Activated CD4-positive, alpha-beta T cell treated with anti-CD3 and anti-CD28 coated beads for 48 hours (primary cell): ENCODE data around the gene KRTAP4-11.
"Not testable (repeated sequence)": the region's sequence is repeated elsewhere in the genome, so short reads cannot be mapped to it uniquely, and the experiment has no call there.

Source experiments
- DNase-seq: peaks from one replicate; pipeline ENCODE4 v3.0.0-alpha.2; 2020

KRTAP4-11 gene

DNA sequence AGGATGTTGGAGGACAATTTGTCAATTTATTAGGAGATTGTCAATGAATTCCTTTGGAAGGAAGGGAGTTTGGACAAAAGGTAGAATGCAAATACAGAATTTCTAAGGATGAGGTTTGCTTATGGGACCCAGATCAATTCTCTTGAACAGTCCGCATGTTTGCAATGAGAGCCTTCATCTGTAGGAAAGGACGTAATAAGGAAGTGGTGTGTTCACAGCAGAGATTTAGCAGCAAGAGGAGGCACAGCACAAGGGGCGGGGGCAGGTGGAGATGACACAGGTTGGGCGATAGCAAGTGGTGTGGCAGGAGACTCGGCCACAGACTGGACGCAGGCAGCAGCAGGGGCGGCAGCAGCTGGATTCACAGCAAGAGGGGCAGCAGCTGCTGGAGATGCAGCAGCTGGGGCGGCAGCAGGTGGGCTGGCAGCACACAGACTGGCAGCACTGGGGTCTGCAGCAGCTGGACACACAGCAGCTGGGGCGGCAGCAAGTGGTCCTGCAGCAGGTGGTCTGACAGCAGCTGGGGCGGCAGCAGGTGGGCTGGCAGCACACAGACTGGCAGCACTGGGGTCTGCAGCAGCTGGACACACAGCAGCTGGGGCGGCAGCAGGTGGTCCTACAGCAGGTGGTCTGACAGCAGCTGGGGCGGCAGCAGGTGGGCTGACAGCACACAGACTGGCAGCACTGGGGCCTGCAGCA is 5.3 kb upstream of the KRTAP4-11 start:
- DNase-seq, result not testable (repeated sequence)

DNA sequence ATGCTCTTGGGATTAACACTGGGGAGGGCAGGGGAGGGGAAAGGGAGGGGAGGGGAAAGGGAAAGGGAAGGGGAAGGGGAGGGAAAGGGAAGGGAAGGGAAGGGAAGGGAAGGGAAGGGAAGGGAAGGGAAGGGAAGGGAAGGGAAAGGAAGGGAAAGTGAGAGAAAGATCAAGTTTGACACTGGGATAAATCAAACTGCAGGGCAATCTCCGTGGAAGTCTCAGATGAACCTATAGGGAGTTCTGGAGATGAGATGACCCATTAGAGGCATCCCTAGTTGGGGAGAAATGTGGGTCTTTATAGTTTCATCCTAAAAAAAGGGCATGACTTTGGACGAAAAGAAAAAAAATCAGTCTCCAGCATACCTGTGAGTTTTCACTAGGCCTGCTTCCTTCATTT is 3.6 kb upstream of the KRTAP4-11 start:
- DNase-seq, result no peak

DNA sequence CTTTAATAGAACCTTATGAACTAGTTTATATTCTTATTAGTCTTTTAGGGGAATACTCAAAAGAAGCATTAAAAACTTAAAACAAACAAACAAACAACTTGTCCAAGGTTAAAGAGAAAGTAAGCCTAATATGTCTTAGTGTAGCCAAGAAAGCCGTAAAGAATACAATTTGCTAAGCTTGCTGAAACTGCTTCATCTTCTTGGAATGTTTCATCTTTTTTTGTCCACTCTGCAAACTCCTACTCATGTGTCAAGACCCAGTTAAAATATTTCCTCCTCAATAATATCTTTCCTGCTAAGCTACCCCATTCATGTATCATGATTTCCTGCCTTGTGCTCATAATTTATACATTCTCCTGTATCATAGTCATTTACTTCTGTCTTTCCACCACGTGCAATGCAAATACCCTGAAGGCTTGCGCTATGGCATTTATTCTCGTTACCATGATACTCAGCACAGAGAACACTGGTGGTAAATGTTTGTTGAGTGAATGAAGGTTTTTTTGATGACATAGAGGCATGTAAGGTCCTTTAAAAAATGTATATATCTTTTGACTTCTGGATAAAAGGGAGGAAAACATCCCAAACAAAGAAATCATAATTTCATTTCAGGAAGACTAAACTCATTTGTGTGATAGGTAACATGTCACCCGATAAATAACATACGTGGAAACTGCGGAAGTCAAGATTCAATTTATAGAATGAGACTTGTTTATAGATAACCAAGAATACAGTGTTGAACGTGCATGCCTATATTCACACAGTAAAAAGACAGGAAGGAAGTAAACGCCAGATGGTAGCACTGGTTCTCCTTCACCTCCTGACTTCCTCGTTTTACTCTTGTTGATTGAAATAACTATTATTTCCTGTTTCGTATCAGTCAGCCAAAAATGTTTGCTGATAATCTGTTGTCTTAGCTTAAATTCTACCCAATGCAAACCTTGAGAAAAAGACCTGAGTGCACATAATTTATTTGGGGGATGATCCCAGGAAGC is 1.8 kb upstream of the KRTAP4-11 start:
- DNase-seq, result not testable (repeated sequence)

DNA sequence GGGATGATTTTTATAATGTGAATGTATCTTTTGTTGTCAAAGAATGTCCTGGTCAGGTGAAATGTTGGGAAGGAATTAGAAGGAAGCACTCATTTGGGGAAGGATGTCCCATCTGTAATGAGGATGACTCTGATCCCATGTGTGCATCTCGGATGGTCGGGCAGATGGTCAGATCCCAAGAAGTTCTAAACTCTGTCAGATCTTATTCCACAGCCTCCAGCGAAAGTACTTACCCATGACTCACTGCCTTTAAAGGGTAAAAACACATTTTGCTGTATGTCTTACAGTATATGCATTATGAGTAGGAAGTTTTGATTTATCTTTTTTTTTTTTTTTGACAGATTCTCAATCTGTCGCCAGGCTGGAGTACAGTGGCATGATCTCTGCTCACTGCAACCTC is 548 bp upstream of the KRTAP4-11 start:
- no peak for DNase-seq

DNA sequence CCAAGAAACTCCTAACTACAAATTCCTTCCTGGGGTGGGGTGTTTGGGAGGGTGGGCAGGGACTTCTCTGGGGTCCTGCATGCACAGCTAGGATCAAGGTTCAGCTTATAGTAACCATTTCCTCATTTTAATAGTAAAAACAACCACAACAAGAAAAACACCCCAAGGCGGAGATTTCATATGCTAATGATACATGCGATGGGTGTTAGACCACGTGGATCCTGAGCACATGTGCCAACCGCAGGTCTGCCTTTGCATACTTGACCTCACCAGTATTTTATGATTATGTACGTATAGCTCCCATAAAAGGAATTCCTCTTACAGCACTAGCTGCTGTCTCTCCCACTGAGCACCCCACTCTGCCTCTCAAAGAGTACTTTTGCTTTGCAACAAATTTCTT is 1.9 kb downstream of the KRTAP4-11 start:
- no peak for DNase-seq

DNA sequence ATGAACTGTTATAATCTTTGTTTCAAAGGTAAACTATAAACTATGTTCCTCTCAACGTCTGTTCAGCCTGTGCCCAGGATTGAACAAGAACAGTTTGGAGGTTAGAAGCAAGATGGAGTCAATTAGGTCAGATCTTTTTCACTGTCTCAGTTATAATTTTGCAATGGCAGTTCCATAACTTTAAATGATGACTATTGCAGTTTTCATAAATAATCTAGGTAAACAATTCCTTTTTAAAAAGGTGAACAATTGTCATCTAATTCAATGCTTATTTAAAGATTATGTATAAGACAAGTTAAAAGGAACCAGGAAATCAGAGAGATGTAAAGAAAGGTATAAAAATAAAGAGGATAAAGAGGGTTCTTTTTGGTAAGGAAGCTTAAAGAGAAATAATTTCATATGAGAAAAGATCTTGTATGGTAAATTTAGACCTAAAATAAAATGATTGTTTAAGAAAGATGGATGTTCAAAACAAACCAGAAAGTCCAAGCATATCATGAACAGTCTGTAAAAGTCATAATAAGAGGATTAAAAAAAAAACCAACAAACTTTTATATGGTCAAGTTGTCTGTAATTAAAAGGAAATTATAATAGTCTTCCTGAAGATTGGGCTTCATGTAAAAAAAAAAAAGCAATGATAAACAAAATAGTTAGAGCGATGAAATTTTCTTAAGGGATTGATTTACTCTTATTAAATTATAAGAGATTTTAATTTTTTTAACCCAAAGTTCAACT is 6.9 kb downstream of the KRTAP4-11 start:
- DNase-seq, result no peak

DNA sequence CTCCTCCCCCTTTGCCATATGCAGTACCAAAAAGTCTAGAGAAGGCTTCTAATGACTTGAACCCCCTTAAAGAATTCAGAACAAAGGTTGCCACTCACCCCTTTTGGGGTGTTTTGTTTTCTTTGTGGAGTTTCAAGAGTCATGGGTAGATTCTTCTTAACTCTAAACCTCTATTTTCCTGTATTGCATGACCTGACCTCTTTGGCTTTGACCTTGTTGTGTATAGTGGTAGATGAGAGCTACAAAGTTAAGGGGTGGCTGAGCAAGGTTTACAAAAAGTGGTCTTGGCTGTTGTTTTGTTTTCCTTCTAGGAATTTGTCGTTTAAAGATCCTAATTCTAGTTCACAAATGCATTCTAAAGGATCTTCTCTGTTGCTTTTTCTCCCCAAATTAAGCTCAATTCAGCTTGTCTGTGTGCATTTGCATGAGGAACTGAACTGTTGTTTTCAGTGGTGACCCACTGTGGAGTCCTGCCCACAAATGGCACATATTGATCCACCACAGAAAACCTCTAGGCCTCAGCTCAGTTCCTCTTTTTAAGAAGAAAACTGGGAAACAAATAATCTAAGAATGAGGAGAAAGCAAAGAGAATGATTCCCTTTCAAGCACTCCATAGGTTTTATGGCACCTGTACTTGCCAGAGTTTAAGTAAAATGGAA is 9.3 kb downstream of the KRTAP4-11 start:
- not testable (repeated sequence) for DNase-seq

DNA sequence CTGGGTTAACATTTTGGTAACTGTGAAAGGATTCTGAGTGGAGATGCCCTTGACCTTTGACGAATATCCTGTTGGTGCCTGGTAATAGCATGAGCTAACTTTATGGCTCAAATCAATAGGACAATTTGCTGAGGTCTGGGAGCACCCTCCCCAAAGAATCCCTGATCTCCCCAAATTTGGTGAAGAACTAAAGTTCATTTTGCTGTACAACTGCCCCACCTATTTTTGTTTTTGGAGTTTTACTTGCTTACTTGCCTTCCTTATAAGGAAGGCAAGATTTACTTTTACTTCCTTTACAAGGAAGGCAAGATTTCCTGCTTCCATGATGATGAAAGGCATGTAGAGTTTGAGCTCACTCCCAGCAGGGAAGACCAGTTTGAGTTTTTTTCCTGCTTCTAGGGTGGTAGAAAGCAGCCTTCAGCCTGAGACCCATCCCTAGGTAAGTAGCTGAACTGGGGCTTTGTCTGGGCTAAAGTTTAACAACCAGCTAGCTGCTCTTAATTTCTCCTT is 10.2 kb downstream of the KRTAP4-11 start:
- no peak for DNase-seq

DNA sequence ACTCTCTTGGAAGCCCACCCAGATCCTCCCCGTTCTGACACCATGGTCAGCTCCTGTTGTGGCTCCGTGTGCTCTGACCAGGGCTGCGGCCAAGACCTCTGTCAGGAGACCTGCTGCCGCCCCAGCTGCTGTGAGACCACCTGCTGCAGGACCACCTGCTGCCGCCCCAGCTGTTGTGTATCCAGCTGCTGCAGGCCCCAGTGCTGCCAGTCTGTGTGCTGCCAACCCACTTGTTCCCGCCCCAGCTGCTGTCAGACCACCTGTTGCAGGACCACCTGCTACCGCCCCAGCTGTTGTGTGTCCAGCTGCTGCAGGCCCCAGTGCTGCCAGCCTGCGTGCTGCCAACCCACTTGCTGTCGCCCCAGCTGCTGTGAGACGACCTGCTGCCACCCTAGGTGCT is 12.8 kb downstream of the KRTAP4-11 start, which contains the start of gene KRTAP4-9:
KRTAP4-9 (plus strand) TSS at position 43 of the 400 bp plus-strand sequence; CDS start at position 43, 0 bp downstream.
- DNase-seq, result not testable (repeated sequence)

DNA sequence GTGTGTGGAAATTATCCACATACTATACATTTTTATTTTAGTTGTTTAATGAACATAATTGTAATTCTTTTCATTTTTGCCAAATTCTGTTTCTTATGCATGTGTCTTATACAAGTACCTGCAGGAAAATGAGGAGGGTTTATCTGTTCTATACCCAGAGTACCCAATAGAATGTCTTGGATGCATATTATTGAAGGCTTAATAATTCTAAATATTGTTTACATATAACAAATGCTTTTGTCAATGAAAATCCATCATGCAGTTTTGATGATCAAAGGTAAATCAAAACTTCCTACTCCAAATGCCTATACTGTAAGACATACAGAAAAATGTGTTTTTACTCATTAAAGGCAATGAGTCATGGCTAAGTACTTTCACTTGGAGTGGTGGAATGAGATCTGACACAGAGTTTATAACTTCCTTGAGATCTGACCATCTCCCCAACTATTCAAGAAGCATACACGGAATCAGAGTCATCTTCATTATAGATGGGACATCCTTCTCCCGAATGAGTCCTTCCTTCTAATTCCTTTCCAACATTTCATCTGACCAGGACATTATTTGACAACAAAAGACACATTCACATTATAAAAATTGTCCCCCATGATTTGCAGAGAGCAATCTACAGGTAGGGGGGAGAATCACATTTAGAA is 13.7 kb downstream of the KRTAP4-11 start:
- not testable (repeated sequence) for DNase-seq

DNA sequence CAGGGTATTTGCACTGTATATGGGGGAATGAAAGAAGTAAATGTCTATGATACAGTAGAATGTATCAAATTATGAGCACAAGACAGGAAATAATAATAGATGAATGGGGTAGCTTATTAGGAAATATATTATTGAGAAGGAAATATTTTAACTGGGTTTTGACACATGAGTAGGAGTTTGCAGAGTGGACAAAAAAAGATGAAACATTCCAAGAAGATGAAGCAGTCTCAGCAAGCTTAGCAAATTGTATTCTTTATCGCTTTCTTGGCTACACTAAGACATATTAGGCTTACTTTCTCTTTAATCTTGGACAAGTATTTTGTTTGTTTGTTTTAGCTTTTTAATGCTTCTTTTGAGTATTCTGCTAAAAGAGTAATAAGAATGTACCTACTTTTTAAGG is 14.3 kb downstream of the KRTAP4-11 start:
- DNase-seq, result no peak

DNA sequence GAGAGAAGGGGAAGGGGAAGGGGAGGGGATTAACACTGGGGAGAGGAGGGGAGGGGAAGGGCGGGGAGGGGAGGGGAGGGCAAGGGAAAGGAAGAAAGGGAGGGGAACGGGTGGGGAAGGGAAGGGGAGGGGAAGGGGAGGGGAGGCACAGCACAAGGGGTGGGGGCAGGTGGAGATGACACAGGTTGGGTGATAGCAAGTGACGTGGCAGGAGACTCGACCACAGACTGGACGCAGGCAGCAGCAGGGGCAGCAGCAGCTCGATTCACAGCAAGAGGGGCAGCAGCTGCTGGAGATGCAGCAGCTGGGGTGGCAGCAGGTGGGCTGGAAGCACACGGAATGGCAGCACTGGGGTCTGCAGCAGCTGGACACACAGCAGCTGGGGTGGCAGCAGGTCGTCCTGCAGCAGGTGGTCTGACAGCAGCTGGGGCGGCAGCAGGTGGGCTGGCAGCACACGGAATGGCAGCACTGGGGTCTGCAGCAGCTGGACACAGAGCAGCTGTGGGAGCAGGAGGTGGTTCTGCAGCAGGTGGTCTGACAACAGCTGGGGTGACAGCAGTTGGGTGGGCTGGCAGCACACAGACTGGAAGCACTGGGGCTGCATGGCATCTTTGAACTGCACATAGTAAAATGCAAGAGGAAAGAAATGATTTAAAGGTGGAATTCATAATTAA is 16.4 kb downstream of the KRTAP4-11 start, which contains the start of gene KRTAP4-16:
KRTAP4-16 (minus strand) TSS at position 624 of the 674 bp plus-strand sequence; CDS start at position 624, 0 bp downstream.
- DNase-seq, result no peak

DNA sequence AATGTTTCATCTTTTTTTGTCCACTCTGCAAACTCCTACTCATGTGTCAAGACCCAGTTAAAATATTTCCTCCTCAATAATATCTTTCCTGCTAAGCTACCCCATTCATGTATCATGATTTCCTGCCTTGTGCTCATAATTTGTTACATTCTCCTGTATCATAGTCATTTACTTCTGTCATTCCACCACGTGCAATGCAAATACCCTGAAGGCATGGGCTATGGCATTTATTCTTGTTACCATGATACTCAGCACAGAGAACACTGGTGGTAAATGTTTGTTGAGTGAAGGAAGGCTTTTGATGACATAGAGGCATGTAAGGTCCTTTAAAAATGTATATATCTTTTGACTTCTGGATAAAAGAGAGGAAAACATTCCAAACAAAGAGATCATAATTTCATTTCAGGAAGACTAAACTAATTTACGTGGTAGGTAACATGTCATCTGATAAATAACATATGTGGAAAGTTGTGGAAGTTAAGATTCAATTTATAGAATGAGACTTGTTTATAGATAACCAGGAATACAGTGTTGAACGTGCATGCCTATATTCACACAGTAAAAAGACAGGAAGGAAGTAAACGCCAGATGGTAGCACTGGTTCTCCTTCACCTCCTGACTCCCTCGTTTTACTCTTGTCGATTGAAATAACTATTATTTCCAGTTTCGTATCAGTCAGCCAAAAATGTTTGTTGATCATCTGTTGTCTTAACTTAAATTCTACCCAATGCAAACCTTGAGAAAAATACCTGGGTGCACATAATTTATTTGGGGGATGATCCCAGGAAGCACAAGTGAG is 18.3 kb downstream of the KRTAP4-11 start:
- DNase-seq, result not testable (repeated sequence)

DNA sequence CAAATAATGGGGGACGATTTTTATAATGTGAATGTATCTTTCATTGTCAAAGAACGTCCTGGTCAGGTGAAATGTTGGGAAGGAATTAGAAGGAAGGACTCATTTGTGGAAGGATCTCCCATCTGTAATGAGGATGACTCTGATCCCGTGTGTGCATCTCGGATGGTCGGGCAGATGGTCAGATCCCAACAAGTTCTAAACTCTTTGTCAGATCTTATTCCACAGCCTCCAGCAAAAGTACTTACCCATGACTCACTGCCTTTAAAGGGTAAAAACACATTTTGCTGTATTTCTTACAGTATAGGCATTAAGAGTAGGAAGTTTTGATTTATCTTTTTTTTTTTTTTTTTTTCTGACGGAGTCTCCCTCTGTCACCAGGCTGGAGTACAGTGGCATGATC is 19.7 kb downstream of the KRTAP4-11 start:
- DNase-seq, result no peak

DNA sequence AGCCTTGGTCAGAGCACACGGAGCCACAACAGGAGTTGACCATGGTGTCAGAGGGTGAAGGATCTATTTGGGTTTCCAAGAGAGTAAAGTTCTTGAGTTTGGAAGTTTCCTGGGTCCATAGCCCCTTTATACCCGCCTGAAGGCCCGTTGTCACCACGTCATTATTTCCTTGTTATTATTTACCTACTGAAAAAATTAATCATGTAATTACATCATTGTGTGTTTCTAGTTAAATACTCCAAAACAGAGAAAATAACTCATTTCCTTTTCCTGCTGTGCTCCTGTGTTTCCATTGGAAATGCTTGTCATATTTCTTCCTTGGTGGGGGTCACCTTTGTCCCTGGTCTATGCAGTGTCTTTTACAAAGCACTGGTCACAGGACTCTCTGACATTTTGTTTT is 20.1 kb downstream of the KRTAP4-11 start, which contains the start of gene KRTAP4-8:
KRTAP4-8 (minus strand) TSS at position 101 of the 400 bp plus-strand sequence; CDS start at position 43, 58 bp downstream.
- DNase-seq, result no peak

DNA sequence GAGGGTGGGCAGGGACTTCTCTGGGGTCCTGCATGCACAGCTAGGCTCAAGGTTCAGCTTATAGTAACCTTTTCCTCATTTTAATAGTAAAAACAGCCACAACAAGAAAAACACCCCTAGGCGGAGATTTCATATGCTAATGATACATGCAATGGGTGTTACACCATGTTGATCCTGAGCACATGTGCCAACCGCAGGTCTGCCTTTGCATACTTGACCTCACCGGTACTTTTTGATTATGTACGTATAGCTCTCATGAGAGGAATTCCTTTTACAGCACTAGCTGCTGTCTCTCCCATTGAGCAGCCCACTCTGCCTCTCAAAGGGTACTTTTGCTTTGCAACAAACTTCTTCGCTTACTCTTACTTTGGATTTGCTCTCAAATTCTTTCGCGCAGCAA is 22.1 kb downstream of the KRTAP4-11 start:
- DNase-seq, result no peak

DNA sequence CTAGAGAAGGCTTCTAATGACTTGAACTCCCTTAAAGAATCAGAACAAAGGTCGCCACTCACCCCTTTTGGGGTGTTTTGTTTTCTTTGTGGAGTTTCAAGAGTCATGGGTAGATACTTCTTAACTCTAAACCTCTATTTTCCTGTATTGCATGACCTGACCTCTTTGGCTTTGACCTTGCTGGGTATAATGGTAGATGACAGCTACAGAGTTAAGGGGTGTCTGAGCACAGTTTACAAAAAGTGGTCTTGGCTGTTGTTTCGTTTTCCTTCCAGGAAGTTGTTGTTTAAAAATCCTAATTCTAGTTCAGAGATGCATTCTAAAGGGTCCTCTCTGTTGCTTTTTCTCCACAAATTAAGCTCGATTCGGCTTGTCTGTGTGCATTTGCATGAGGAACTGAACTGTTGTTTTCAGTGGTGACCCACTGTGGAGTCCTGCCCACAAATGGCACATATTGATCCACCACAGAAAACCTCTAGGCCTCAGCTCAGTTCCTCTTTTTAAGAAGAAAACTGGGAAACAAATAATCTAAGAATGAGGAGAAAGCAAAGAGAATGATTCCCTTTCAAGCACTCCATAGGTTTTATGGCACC is 29.3 kb downstream of the KRTAP4-11 start:
- DNase-seq, result not testable (repeated sequence)

DNA sequence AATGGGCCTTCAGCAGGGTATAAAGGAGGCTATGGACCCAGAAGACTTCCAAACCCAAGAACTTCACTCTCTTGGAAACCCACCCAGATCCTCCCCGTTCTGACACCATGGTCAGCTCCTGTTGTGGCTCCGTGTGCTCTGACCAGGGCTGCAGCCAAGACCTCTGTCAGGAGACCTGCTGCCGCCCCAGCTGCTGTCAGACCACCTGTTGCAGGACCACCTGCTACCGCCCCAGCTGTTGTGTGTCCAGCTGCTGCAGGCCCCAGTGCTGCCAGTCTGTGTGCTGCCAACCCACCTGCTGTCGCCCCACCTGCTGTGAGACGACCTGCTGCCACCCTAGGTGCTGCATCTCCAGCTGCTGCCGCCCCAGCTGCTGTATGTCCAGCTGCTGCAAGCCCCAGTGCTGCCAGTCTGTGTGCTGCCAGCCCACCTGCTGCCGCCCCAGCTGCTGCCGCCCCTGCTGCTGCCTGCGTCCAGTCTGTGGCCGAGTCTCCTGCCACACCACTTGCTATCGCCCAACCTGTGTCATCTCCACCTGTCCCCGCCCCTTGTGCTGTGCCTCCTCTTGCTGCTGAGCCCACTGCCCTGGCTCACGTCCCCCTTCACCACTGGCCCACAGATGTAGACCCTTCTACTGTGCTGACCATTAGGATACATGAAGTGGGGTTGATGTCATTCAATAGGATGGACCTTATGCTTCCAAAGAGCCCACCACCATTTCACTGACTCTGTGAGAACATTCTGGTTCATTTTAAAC is 33.9 kb downstream of the KRTAP4-11 start, which contains the start of gene KRTAP4-7:
KRTAP4-7 (plus strand) TSS at position 51 of the 757 bp plus-strand sequence; CDS start at position 108, 57 bp downstream.
- not testable (repeated sequence) for DNase-seq
